Neural cell (in vitro differentiated cells): ENCODE measurements around the gene CELSR2. TPM values are rescaled to one million over a fixed set of nuclear protein-coding genes. Genes with fewer than 3 reads are reported as not detected.

ENCODE experiments used
- H2AFZ ChIP-seq: fragments of 200-600, 300-800 bp; sonication (generic), shearing (Covaris generic); 2 replicates; pipeline ENCODE4 v1.6.0; 2014; ENCODE audit warnings: low read depth, mild to moderate bottlenecking, antibody characterized with exemption, low read length, moderate library complexity
- H3F3A ChIP-seq: fragments of 200-600 bp; shearing (Covaris generic); 2 replicates; pipeline ENCODE4 v1.6.1; 2016; ENCODE audit warnings: mild to moderate bottlenecking, moderate library complexity, mixed read lengths, antibody characterized with exemption, low read length; ENCODE audit not compliant: insufficient read depth, poor library complexity, severe bottlenecking
- H3K27ac ChIP-seq: fragments of 200-600, 300-800 bp; sonication (generic), shearing (Covaris generic); 2 replicates; pipeline ENCODE4 v1.5.1; 2014; ENCODE audit warnings: mild to moderate bottlenecking, low read length, moderate library complexity
- H3K27me3 ChIP-seq: fragments of 300-800, 200-600 bp; sonication (generic), shearing (Covaris generic); 2 replicates; pipeline ENCODE4 v1.6.0; 2014; ENCODE audit warnings: mild to moderate bottlenecking, low read depth, low read length, moderate library complexity; ENCODE audit not compliant: insufficient read depth
- H3K36me3 ChIP-seq: fragments of 300-800, 200-600 bp; sonication (generic), shearing (Covaris generic); 2 replicates; pipeline ENCODE4 v1.5.1; 2014; ENCODE audit warnings: mild to moderate bottlenecking, antibody characterized with exemption, low read length, moderate library complexity; ENCODE audit not compliant: insufficient read depth
- H3K4me2 ChIP-seq: fragments of 300-800, 200-600 bp; sonication (generic), shearing (Covaris generic); 2 replicates; pipeline ENCODE4 v1.6.0; 2014; ENCODE audit warnings: mild to moderate bottlenecking, low read length
- H3K4me3 ChIP-seq: fragments of 300-800, 200-600 bp; sonication (generic), shearing (Covaris generic); 2 replicates; pipeline ENCODE4 v1.5.1; 2014; ENCODE audit warnings: mild to moderate bottlenecking, low read length, moderate library complexity
- H3K79me2 ChIP-seq: fragments of 200-600 bp; shearing (Covaris generic); replicated peaks from 2 replicates; pipeline ENCODE4 v1.6.0; 2014; ENCODE audit warnings: mild to moderate bottlenecking, low read length, moderate library complexity; ENCODE audit not compliant: insufficient read depth
- H3K9ac ChIP-seq: fragments of 300-800, 200-600 bp; sonication (generic), shearing (Covaris generic); 2 replicates; pipeline ENCODE4 v1.6.1; 2016; ENCODE audit warnings: mild to moderate bottlenecking, low read length, mixed read lengths
- H3K9me2 ChIP-seq: fragments of 200-600 bp; shearing (Covaris generic); 2 replicates; pipeline ENCODE4 v1.6.1; 2016; ENCODE audit warnings: mild to moderate bottlenecking, low read length, mixed read lengths; ENCODE audit not compliant: insufficient read depth
- H3K9me3 ChIP-seq: fragments of 200-600, 300-800 bp; sonication (generic), shearing (Covaris generic); 2 replicates; pipeline ENCODE4 v1.6.1; 2016; ENCODE audit warnings: mild to moderate bottlenecking, mixed run types, low read length, moderate library complexity, mixed read lengths
- H4K20me1 ChIP-seq: fragments of 200-600 bp; shearing (Covaris generic); 2 replicates; pipeline ENCODE4 v1.6.1; 2016; ENCODE audit warnings: mild to moderate bottlenecking, mixed run types; ENCODE audit not compliant: insufficient read depth
- CTCF ChIP-seq: fragments of 450-650 bp; IDR thresholded peaks from 2 replicates; pipeline ENCODE4 v1.5.1; 2014; ENCODE audit warnings: antibody characterized with exemption, mild to moderate bottlenecking, moderate library complexity; ENCODE audit not compliant: poor library complexity, severe bottlenecking
- EP300 ChIP-seq: fragments of 450-650 bp; conservative IDR thresholded peaks from 2 replicates; pipeline ENCODE4 v1.6.1; 2014; ENCODE audit warnings: antibody characterized with exemption, mild to moderate bottlenecking, moderate library complexity; ENCODE audit not compliant: poor library complexity, severe bottlenecking
- EZH2 ChIP-seq: fragments of 200-600, 300-800 bp; shearing (Covaris generic), sonication (generic); IDR thresholded peaks from 2 replicates; pipeline ENCODE4 v1.6.1; 2014; ENCODE audit warnings: antibody characterized with exemption, low read length, borderline replicate concordance, mild to moderate bottlenecking; ENCODE audit not compliant: insufficient read depth, poor library complexity, severe bottlenecking
- MXI1 ChIP-seq: fragments of 450-650 bp; conservative IDR thresholded peaks from 2 replicates; pipeline ENCODE4 v1.6.1; 2014; ENCODE audit warnings: antibody characterized with exemption, mild to moderate bottlenecking; ENCODE audit not compliant: poor library complexity, severe bottlenecking
- POLR2AphosphoS5 ChIP-seq: IDR thresholded peaks from 2 replicates; pipeline ENCODE4 v1.6.1; 2012
- RAD21 ChIP-seq: fragments of 450-650 bp; conservative IDR thresholded peaks from 2 replicates; pipeline ENCODE4 v1.6.1; 2014; ENCODE audit warnings: antibody characterized with exemption, mild to moderate bottlenecking, moderate library complexity
- REST ChIP-seq: IDR thresholded peaks from 2 replicates; pipeline ENCODE4 v1.6.1; 2012; ENCODE audit warnings: borderline replicate concordance
- SMC3 ChIP-seq: fragments of 450-650 bp; conservative IDR thresholded peaks from 2 replicates; pipeline ENCODE4 v1.6.1; 2014; ENCODE audit warnings: antibody characterized with exemption, mild to moderate bottlenecking, moderate library complexity; ENCODE audit not compliant: poor library complexity
- TAF1 ChIP-seq: IDR thresholded peaks from 2 replicates; pipeline ENCODE4 v1.6.1; 2012; ENCODE audit warnings: low read depth
- polyA plus RNA-seq: library from polyadenylated mRNA; depleted of rRNA; stranded (reverse); fragments of >200 nt; gene quantifications from 2 replicates; pipeline ENCODE4 v1.2.3, GENCODE V29; 2014

CELSR2 gene
- polyA plus RNA-seq, 1 donor from 2014 or later, result 7.9 TPM

GRCh38 chr1:109296782-109297181 lies 47.4 kb downstream of the CELSR2 start:
- Histone ChIP-seq H2AFZ (no peak overlapping the region), H3K36me3 (no peaks in the 10 kb centered on the region), H3K9me3 (no peaks in the 10 kb centered on the region), H3K27me3 (no peaks in the 10 kb centered on the region), H3K4me2 (no peak overlapping the region), H3K27ac (no peak overlapping the region), H3K9ac (no peak overlapping the region), H3F3A (no peaks in the 10 kb centered on the region), H3K4me3 (no peak overlapping the region), H4K20me1 (no peaks in the 10 kb centered on the region), H3K79me2 (no peaks in the 10 kb centered on the region), H3K9me2 (no peaks in the 10 kb centered on the region)
- no peak for TF ChIP-seq MXI1
- no peak for TF ChIP-seq TAF1
- TF ChIP-seq POLR2AphosphoS5, result no peak
- TF ChIP-seq SMC3, result no peak
- TF ChIP-seq REST, result no peak
- no peak for TF ChIP-seq EZH2
- TF ChIP-seq RAD21, result no peak
- no peak for TF ChIP-seq CTCF
- TF ChIP-seq EP300, result no peak

GRCh38 chr1:109298666-109299557 lies 49.6 kb downstream of the CELSR2 start:
- Histone ChIP-seq H3K27me3 (no peaks in the 10 kb centered on the region), H3K9me3 (no peaks in the 10 kb centered on the region), H3K36me3 (no peaks in the 10 kb centered on the region), H3K4me3 (no peak overlapping the region), H3F3A (no peaks in the 10 kb centered on the region), H3K9me2 (no peaks in the 10 kb centered on the region), H4K20me1 (no peaks in the 10 kb centered on the region), H3K27ac (no peak overlapping the region), H3K9ac (no peak overlapping the region), H3K4me2 (no peak overlapping the region), H3K79me2 (no peaks in the 10 kb centered on the region), H2AFZ (no peak overlapping the region)
- no peak for TF ChIP-seq TAF1
- no peak for TF ChIP-seq MXI1
- TF ChIP-seq POLR2AphosphoS5, result no peak
- no peak for TF ChIP-seq EP300
- no peak for TF ChIP-seq RAD21
- no peak for TF ChIP-seq CTCF
- TF ChIP-seq SMC3, result no peak
- TF ChIP-seq REST, result no peak
